CD8-positive, alpha-beta memory T cell (primary cell): ENCODE measurements around the gene FAM89A. TPM values are rescaled to one million over a fixed set of nuclear protein-coding genes. Genes with fewer than 3 reads are reported as not detected.

Experiments
- CTCF ChIA-PET: fragments of 350-600 bp; sonication (Branson Sonifier 250); formaldehyde crosslinking; loops from one replicate; lab custom pipeline; 2021; ENCODE audit warnings: antibody characterized with exemption; lab: Charles Lee
- POLR2A ChIA-PET: fragments of 350-600 bp; sonication (Branson Sonifier 250); formaldehyde crosslinking; loops from one replicate; lab custom pipeline; 2021; ENCODE audit warnings: antibody characterized with exemption; lab: Charles Lee
- DNase-seq, 5 donors: peaks; one replicate each; pipeline versions ENCODE4 v3.0.0 to v3.0.0-alpha.2; 2020 to 2022; ENCODE audit warnings: mixed read lengths in 1 of 5
- H3K27ac ChIP-seq: one replicate; pipeline ENCODE4 v1.7.0; 2013; ENCODE audit warnings: low read depth, mild to moderate bottlenecking, low read length, moderate library complexity
- H3K27me3 ChIP-seq: 2 replicates; pipeline ENCODE4 v1.7.0; 2013; ENCODE audit warnings: low read length, mild to moderate bottlenecking; ENCODE audit not compliant: insufficient read depth, poor library complexity, severe bottlenecking
- H3K36me3 ChIP-seq: 2 replicates; pipeline ENCODE4 v1.7.0; 2013; ENCODE audit warnings: mild to moderate bottlenecking, low read length, moderate library complexity; ENCODE audit not compliant: insufficient read depth
- H3K4me1 ChIP-seq: 2 replicates; pipeline ENCODE4 v1.7.0; 2013; ENCODE audit warnings: mild to moderate bottlenecking, low read length, moderate library complexity; ENCODE audit not compliant: insufficient read depth
- H3K4me3 ChIP-seq: 2 replicates; pipeline ENCODE4 v1.7.0; 2013; ENCODE audit warnings: mild to moderate bottlenecking, low read length
- H3K9me3 ChIP-seq: 2 replicates; pipeline ENCODE4 v1.7.0; 2013; ENCODE audit warnings: mild to moderate bottlenecking, low read length
- H3K27ac Mint-ChIP-seq, 8 donors: one replicate each; pipeline ENCODE4 v1.8.0; 2020 to 2021; ENCODE audit warnings: mixed read lengths in 8 of 8, mild to moderate bottlenecking in 6 of 8, inconsistent platforms in 3 of 8, moderate library complexity in 3 of 8
- H3K27me3 Mint-ChIP-seq, 2 donors: one replicate each; pipeline ENCODE4 v1.8.0; 2020 to 2021; ENCODE audit warnings: mixed read lengths in 2 of 2, mild to moderate bottlenecking in 1 of 2, moderate library complexity in 1 of 2
- H3K36me3 Mint-ChIP-seq, 3 donors: one replicate each; pipeline ENCODE4 v1.8.0; 2020 to 2021; ENCODE audit warnings: mixed read lengths in 3 of 3, inconsistent platforms in 1 of 3, mild to moderate bottlenecking in 1 of 3
- H3K4me1 Mint-ChIP-seq, 3 donors: one replicate each; pipeline ENCODE4 v1.8.0; 2020 to 2021; ENCODE audit warnings: mixed read lengths in 3 of 3, inconsistent platforms in 1 of 3, mild to moderate bottlenecking in 1 of 3
- H3K4me3 Mint-ChIP-seq, 7 donors: one replicate each; pipeline ENCODE4 v1.8.0; 2020 to 2021; ENCODE audit warnings: mixed read lengths in 7 of 7, mild to moderate bottlenecking in 6 of 7, moderate library complexity in 4 of 7, inconsistent platforms in 2 of 7
- H3K9me3 Mint-ChIP-seq, 5 donors: one replicate each; pipeline ENCODE4 v1.8.0; 2020 to 2022; ENCODE audit warnings: mixed read lengths in 5 of 5, mild to moderate bottlenecking in 3 of 5, moderate library complexity in 2 of 5, inconsistent platforms in 1 of 5
- polyA plus RNA-seq: library from polyadenylated mRNA; unstranded; fragments of 300-500 nt; fragmentation: Illumina TruSeq; gene quantifications from one replicate; pipeline ENCODE4 v1.2.3, GENCODE V29; 2021
- total RNA-seq, 2 experiments: library from RNA; stranded (reverse); gene quantifications; one replicate each; pipeline ENCODE4 v1.2.3, GENCODE V29; 2021

The FAM89A gene
- total and polyA plus RNA-seq, 3 experiments from 2014 or later = 10.5 to 14.8 (median 12.1) TPM

GRCh38 chr1:231073331-231073730 lies 33.3 kb upstream of the FAM89A start:
- H3K36me3 Mint-ChIP-seq = no peaks in the 10 kb centered on the region
- no peak overlapping the region for H3K4me3 Mint-ChIP-seq
- Histone ChIP-seq H3K9me3 (no peaks in the 10 kb centered on the region), H3K4me1 (no peaks in the 10 kb centered on the region), H3K27me3 (no peaks in the 10 kb centered on the region), H3K4me3 (no peak overlapping the region), H3K36me3 (no peaks in the 10 kb centered on the region), H3K27ac (no peak overlapping the region)
- no peak overlapping the region for H3K27ac Mint-ChIP-seq
- no peaks in the 10 kb centered on the region for H3K9me3 Mint-ChIP-seq
- CTCF ChIA-PET = no interaction called here
- no peaks in the 10 kb centered on the region for H3K4me1 Mint-ChIP-seq
- POLR2A ChIA-PET = no interaction called here
- no peak for DNase-seq
- H3K27me3 Mint-ChIP-seq = peaks cover 2 to 8% of the 10 kb centered on the region in 2 donors

- H3K27me3 Mint-ChIP-seq = peaks cover 4 to 12% of the 10 kb centered on the region in 2 donors
- no peaks in the 10 kb centered on the region for H3K9me3 Mint-ChIP-seq
- no peak overlapping the region for H3K27ac Mint-ChIP-seq
- H3K4me1 Mint-ChIP-seq = no peaks in the 10 kb centered on the region
- ChIA-PET CTCF (no interaction called here), POLR2A (no interaction called here)
- H3K9me3 ChIP-seq = no peaks in the 10 kb centered on the region
- H3K27ac ChIP-seq = no peak overlapping the region
- DNase-seq = no peak
- no peaks in the 10 kb centered on the region for H3K36me3 ChIP-seq
- no peaks in the 10 kb centered on the region for H3K36me3 Mint-ChIP-seq
- H3K27me3 ChIP-seq = no peaks in the 10 kb centered on the region
- H3K4me3 ChIP-seq = no peak overlapping the region
- H3K4me3 Mint-ChIP-seq = no peak overlapping the region
- H3K4me1 ChIP-seq = no peaks in the 10 kb centered on the region
Observed at GRCh38 chr1:231072502-231073094, 32.5 kb upstream of the FAM89A start.

- Mint-ChIP-seq H3K4me1 (no peaks in the 10 kb centered on the region), H3K36me3 (no peaks in the 10 kb centered on the region), H3K27ac (no peak overlapping the region), H3K4me3 (no peak overlapping the region), H3K9me3 (no peaks in the 10 kb centered on the region), H3K27me3 (peaks cover 7 to 13% of the 10 kb centered on the region in 2 donors)
- H3K36me3 ChIP-seq = no peaks in the 10 kb centered on the region
- no peak for DNase-seq
- no peak overlapping the region for H3K4me3 ChIP-seq
- no peak overlapping the region for H3K27ac ChIP-seq
- ChIA-PET CTCF (no interaction called here), POLR2A (no interaction called here)
- no peaks in the 10 kb centered on the region for H3K4me1 ChIP-seq
- H3K9me3 ChIP-seq = no peaks in the 10 kb centered on the region
- no peaks in the 10 kb centered on the region for H3K27me3 ChIP-seq
Observed at GRCh38 chr1:231072041-231072440, 32.0 kb upstream of the FAM89A start.

GRCh38 chr1:231070758-231071444 lies 30.8 kb upstream of the FAM89A start:
- DNase-seq = no peak
- H3K36me3 ChIP-seq = no peaks in the 10 kb centered on the region
- Mint-ChIP-seq H3K27ac (no peak overlapping the region), H3K4me3 (no peak overlapping the region), H3K4me1 (no peaks in the 10 kb centered on the region), H3K27me3 (peaks cover 10 to 16% of the 10 kb centered on the region in 2 donors), H3K9me3 (no peaks in the 10 kb centered on the region), H3K36me3 (no peaks in the 10 kb centered on the region)
- no peaks in the 10 kb centered on the region for H3K27me3 ChIP-seq
- no peak overlapping the region for H3K4me3 ChIP-seq
- no peaks in the 10 kb centered on the region for H3K4me1 ChIP-seq
- CTCF ChIA-PET = no interaction called here
- H3K9me3 ChIP-seq = no peaks in the 10 kb centered on the region
- H3K27ac ChIP-seq = no peak overlapping the region
- POLR2A ChIA-PET = interaction anchor here (0.7 kb wide), 1 partner anchor 43 kb away, joined by 4 read pairs; no protein-coding TSS in a partner anchor

- Mint-ChIP-seq H3K36me3 (no peaks in the 10 kb centered on the region), H3K27me3 (peaks cover 12 to 22% of the 10 kb centered on the region in 2 donors), H3K4me1 (no peaks in the 10 kb centered on the region), H3K27ac (no peak overlapping the region), H3K4me3 (no peak overlapping the region), H3K9me3 (no peaks in the 10 kb centered on the region)
- DNase-seq = no peak
- no peaks in the 10 kb centered on the region for H3K9me3 ChIP-seq
- no peak overlapping the region for H3K27ac ChIP-seq
- H3K4me1 ChIP-seq = no peaks in the 10 kb centered on the region
- H3K36me3 ChIP-seq = no peaks in the 10 kb centered on the region
- no peaks in the 10 kb centered on the region for H3K27me3 ChIP-seq
- CTCF ChIA-PET = no interaction called here
- POLR2A ChIA-PET = interaction anchor here (0.6 kb wide), 1 partner anchor 1614 kb away, joined by 5 read pairs; no protein-coding TSS in a partner anchor
- H3K4me3 ChIP-seq = no peak overlapping the region
Observed at GRCh38 chr1:231069333-231069732, 29.3 kb upstream of the FAM89A start.

- no peak for DNase-seq
- no peaks in the 10 kb centered on the region for H3K27me3 ChIP-seq
- no peaks in the 10 kb centered on the region for H3K9me3 ChIP-seq
- ChIA-PET POLR2A (interaction anchor here (0.6 kb wide), 1 partner anchor 1614 kb away, joined by 5 read pairs; no protein-coding TSS in a partner anchor), CTCF (no interaction called here)
- H3K9me3 Mint-ChIP-seq = no peaks in the 10 kb centered on the region
- H3K36me3 Mint-ChIP-seq = no peaks in the 10 kb centered on the region
- no peak overlapping the region for H3K27ac ChIP-seq
- H3K4me1 ChIP-seq = no peaks in the 10 kb centered on the region
- H3K27ac Mint-ChIP-seq = no peak overlapping the region
- H3K4me3 ChIP-seq = no peak overlapping the region
- no peak overlapping the region for H3K4me3 Mint-ChIP-seq
- H3K36me3 ChIP-seq = no peaks in the 10 kb centered on the region
- peaks cover 12 to 22% of the 10 kb centered on the region in 2 donors for H3K27me3 Mint-ChIP-seq
- H3K4me1 Mint-ChIP-seq = no peaks in the 10 kb centered on the region
Observed at GRCh38 chr1:231068762-231069161, 28.7 kb upstream of the FAM89A start.

- ChIA-PET CTCF (interaction anchor here (0.6 kb wide), 1 partner anchor 13 kb away, joined by 3 read pairs; no protein-coding TSS in a partner anchor), POLR2A (no interaction called here)
- Mint-ChIP-seq H3K27ac (no peak overlapping the region), H3K4me3 (no peak overlapping the region), H3K9me3 (no peaks in the 10 kb centered on the region), H3K27me3 (peaks cover 10 to 22% of the 10 kb centered on the region in 2 donors), H3K4me1 (no peaks in the 10 kb centered on the region), H3K36me3 (no peaks in the 10 kb centered on the region)
- no peak for DNase-seq
- Histone ChIP-seq H3K4me3 (no peak overlapping the region), H3K36me3 (no peaks in the 10 kb centered on the region), H3K27ac (no peak overlapping the region), H3K4me1 (no peaks in the 10 kb centered on the region), H3K9me3 (no peaks in the 10 kb centered on the region), H3K27me3 (no peaks in the 10 kb centered on the region)
Observed at GRCh38 chr1:231065510-231066241, 25.6 kb upstream of the FAM89A start.

- H3K27ac Mint-ChIP-seq = no peak overlapping the region
- no peaks in the 10 kb centered on the region for H3K27me3 ChIP-seq
- no peaks in the 10 kb centered on the region for H3K36me3 ChIP-seq
- ChIA-PET CTCF (no interaction called here), POLR2A (no interaction called here)
- H3K4me3 ChIP-seq = no peak overlapping the region
- no peaks in the 10 kb centered on the region for H3K36me3 Mint-ChIP-seq
- H3K4me1 Mint-ChIP-seq = no peaks in the 10 kb centered on the region
- H3K27me3 Mint-ChIP-seq = peaks cover 10 to 22% of the 10 kb centered on the region in 2 donors
- no peak for DNase-seq
- H3K27ac ChIP-seq = no peak overlapping the region
- H3K4me1 ChIP-seq = no peaks in the 10 kb centered on the region
- H3K9me3 ChIP-seq = no peaks in the 10 kb centered on the region
- no peaks in the 10 kb centered on the region for H3K9me3 Mint-ChIP-seq
- no peak overlapping the region for H3K4me3 Mint-ChIP-seq
Observed at GRCh38 chr1:231064418-231064817, 24.4 kb upstream of the FAM89A start.
